Neural crest cell (in vitro differentiated cells): ENCODE measurements around the gene CD19. TPM values are rescaled to one million over a fixed set of nuclear protein-coding genes. Genes with fewer than 3 reads are reported as not detected.
"Not testable (repeated sequence)": the region's sequence is repeated elsewhere in the genome, so short reads cannot be mapped to it uniquely, and the experiment has no call there.

Experiments
- DNase-seq: peaks from one replicate; pipeline ENCODE4 v3.0.0; 2021; ENCODE audit warnings: low read depth, mixed read lengths, low spot score
- H3K27ac Mint-ChIP-seq: one replicate; pipeline ENCODE4 v1.8.0; 2021; ENCODE audit warnings: mild to moderate bottlenecking, mixed read lengths; ENCODE audit not compliant: unreplicated experiment
- H3K27me3 Mint-ChIP-seq: 2 replicates; pipeline ENCODE4 v1.8.0; 2021; ENCODE audit warnings: low read depth, mild to moderate bottlenecking, mixed read lengths
- H3K36me3 Mint-ChIP-seq: 2 replicates; pipeline ENCODE4 v1.8.0; 2021; ENCODE audit warnings: low read depth, mild to moderate bottlenecking, mixed read lengths
- H3K4me1 Mint-ChIP-seq: 2 replicates; pipeline ENCODE4 v1.8.0; 2021; ENCODE audit warnings: mixed read lengths
- H3K4me3 Mint-ChIP-seq: one replicate; pipeline ENCODE4 v1.8.0; 2021; ENCODE audit warnings: mild to moderate bottlenecking, mixed read lengths
- H3K9me3 Mint-ChIP-seq: 2 replicates; pipeline ENCODE4 v1.8.0; 2021; ENCODE audit warnings: mixed read lengths
- CTCF ChIP-seq: fragments of 200-600 bp; sonication (generic); conservative IDR thresholded peaks from 2 replicates; pipeline ENCODE4 v1.5.0; 2021; ENCODE audit warnings: antibody characterized with exemption, mild to moderate bottlenecking
- total RNA-seq: library from RNA; stranded (reverse); gene quantifications from 2 replicates; pipeline ENCODE4 v1.2.1, GENCODE V29; 2021

Gene CD19
- total RNA-seq, 1 donor from 2014 or later = not detected

DNA sequence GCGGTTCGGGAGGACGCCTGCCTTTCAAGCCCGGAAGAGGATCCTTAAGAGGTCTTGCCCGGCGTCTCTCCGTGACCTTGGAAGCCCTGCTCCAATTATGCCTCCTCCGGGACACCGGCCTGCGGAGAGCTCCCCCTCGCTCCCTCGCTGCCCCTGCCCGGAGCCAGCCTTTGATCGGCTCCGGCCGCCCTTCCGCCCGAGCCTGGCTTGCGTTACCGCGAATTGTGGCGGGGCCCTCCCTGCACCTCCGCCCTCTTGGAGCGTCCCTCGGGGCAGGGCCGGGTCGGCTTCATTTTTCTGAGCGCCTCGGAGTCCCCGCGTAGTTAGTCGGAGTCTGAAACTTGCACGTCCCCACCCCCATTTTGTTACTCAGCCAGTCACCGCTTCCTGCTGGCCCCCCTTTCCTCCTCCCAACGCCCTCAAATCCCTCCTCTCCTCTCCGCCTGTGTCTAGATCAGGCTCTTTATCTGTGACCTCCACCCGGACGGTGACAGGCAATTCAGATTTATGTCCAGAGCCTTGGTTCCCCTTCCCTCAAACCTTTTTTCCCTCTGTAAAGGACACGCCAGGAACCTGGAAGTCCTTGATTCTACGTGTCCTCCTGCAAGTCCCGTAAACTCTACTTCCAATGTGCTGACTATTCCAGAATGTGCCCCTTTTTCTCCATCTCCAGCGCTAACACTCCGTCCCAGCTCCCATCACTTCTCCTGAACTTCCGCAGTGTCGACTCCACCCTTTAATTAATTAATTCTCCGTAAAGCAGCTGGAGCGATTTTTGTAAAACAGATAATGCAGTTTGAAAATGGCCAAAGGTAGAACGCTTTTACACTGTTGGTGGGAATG, 6.2 kb upstream of the CD19 start:
- peaks cover 19% of the 10 kb centered on the region for H3K4me1 Mint-ChIP-seq
- no peak for DNase-seq
- H3K36me3 Mint-ChIP-seq = no peaks in the 10 kb centered on the region
- H3K27me3 Mint-ChIP-seq = no peaks in the 10 kb centered on the region
- no peak for TF ChIP-seq CTCF
- H3K4me3 Mint-ChIP-seq = peak overlapping the region; percentile 99
- H3K27ac Mint-ChIP-seq = peak overlapping the region; percentile 99
- H3K9me3 Mint-ChIP-seq = no peaks in the 10 kb centered on the region

- peak overlapping the region; percentile 99 for H3K4me3 Mint-ChIP-seq
- peak overlapping the region; percentile 99 for H3K27ac Mint-ChIP-seq
- not testable (repeated sequence) for H3K36me3 Mint-ChIP-seq, H3K27me3 Mint-ChIP-seq, DNase-seq, H3K9me3 Mint-ChIP-seq
- H3K4me1 Mint-ChIP-seq = peaks cover 19% of the 10 kb centered on the region
Observed at GRCh38 chr16:28926284-28926683, 5.5 kb upstream of the CD19 start.

GRCh38 chr16:28927815-28928214, 4.0 kb upstream of the CD19 start:
- H3K4me3 Mint-ChIP-seq = no peak overlapping the region

DNA sequence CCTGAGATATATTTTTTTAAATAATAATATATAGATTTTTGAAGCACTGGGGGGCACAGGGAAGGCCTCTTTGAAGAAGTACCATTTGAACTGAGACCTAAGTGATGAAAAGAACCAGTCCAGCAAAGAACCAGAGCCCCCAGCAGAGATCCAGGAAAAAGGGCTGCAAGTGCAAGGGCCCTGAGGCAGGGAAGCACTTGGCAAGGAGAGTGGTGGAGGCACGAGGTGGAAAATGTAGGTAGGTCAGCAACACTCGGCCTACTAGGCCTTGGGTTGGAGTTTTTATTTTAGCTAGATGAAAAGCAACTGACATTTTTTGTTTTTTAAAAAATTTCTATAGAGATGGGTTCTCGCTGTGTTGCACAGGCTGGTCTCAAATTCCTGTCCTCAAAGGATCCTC, 1.6 kb upstream of the CD19 start:
- Mint-ChIP-seq H3K27me3 (no peaks in the 10 kb centered on the region), H3K4me1 (peaks cover 8% of the 10 kb centered on the region), H3K4me3 (no peak overlapping the region), H3K27ac (no peak overlapping the region), H3K9me3 (no peaks in the 10 kb centered on the region), H3K36me3 (no peaks in the 10 kb centered on the region)
- no peak for TF ChIP-seq CTCF
- no peak for DNase-seq

More at GRCh38 chr16:28927815-28928214, 4.0 kb upstream of the CD19 start:
- Mint-ChIP-seq H3K9me3 (no peaks in the 10 kb centered on the region), H3K27me3 (no peaks in the 10 kb centered on the region), H3K4me1 (peaks cover 19% of the 10 kb centered on the region), H3K36me3 (no peaks in the 10 kb centered on the region), H3K27ac (no peak overlapping the region)
- no peak for TF ChIP-seq CTCF
- no peak for DNase-seq

GRCh38 chr16:28930652-28931051, 1.1 kb upstream of the CD19 start:
- DNase-seq = no peak
- Mint-ChIP-seq H3K4me3 (no peak overlapping the region), H3K27me3 (peaks cover 4% of the 10 kb centered on the region), H3K36me3 (no peaks in the 10 kb centered on the region), H3K27ac (peak overlapping the region; percentile 84), H3K9me3 (no peaks in the 10 kb centered on the region), H3K4me1 (peaks cover 6% of the 10 kb centered on the region)
- no peak for TF ChIP-seq CTCF
